Gastroesophageal sphincter (tissue), 4 donors: ENCODE results near the gene CD177. TPM values are rescaled to one million over a fixed set of nuclear protein-coding genes. Genes with fewer than 3 reads are reported as not detected.
"Not testable (repeated sequence)": the region's sequence is repeated elsewhere in the genome, so short reads cannot be mapped to it uniquely, and the experiment has no call there.

Source experiments
- ATAC-seq: fragments of 150-250 bp; one replicate; pipeline ENCODE4 v1.9.1; 2016; ENCODE audit warnings: mild to moderate bottlenecking, moderate library complexity
- H3K27ac ChIP-seq, 4 donors: fragments of 200-600 bp; sonication (generic) in 3 of 4; 1 replicate in 3 of 4; 2 replicates in 1 of 4; pipeline ENCODE4 v1.5.1; 2016 to 2019
- H3K27me3 ChIP-seq: fragments of 200-600 bp; sonication (generic); one replicate; pipeline ENCODE4 v1.5.1; 2019
- H3K36me3 ChIP-seq, 2 donors: fragments of 200-600 bp; sonication (generic); one replicate each; pipeline ENCODE4 v1.5.1; 2019; ENCODE audit warnings: control low read depth in 1 of 2
- H3K4me1 ChIP-seq, 3 donors: fragments of 200-600 bp; sonication (generic); 1 replicate in 2 of 3; 2 replicates in 1 of 3; pipeline ENCODE4 v1.5.1; 2016 to 2019; ENCODE audit warnings: control low read depth in 2 of 3
- H3K4me3 ChIP-seq, 2 donors: fragments of 200-600 bp; sonication (generic); one replicate each; pipeline ENCODE4 v1.5.1; 2019; ENCODE audit warnings: mild to moderate bottlenecking in 1 of 2, moderate library complexity in 1 of 2
- H3K9me3 ChIP-seq, 3 donors: fragments of 200-600 bp; sonication (generic); one replicate each; pipeline ENCODE4 v1.5.1; 2017 to 2019; ENCODE audit warnings: control low read depth in 2 of 3
- CTCF ChIP-seq, 4 experiments: fragments of 200-600 bp in 2 of 4; fragments of 450-650 bp in 2 of 4; sonication (generic) in 1 of 4; IDR thresholded peaks; one replicate each; pipeline ENCODE4 v1.5.1; 2017 to 2019; ENCODE audit warnings: antibody characterized with exemption in 4 of 4, mild to moderate bottlenecking in 2 of 4, moderate library complexity in 2 of 4
- EP300 ChIP-seq: sonication (generic); formaldehyde crosslinking; IDR thresholded peaks from one replicate; pipeline ENCODE4 v1.6.1; 2017; ENCODE audit warnings: antibody characterized with exemption, mild to moderate bottlenecking
- POLR2A ChIP-seq, 2 donors: fragments of 450-650 bp; IDR thresholded peaks; one replicate each; pipeline ENCODE4 v1.6.1; 2017; ENCODE audit warnings: antibody characterized with exemption in 2 of 2, mild to moderate bottlenecking in 2 of 2, moderate library complexity in 1 of 2
- POLR2AphosphoS5 ChIP-seq: sonication (generic); formaldehyde crosslinking; IDR thresholded peaks from one replicate; pipeline ENCODE4 v1.6.1; 2017; ENCODE audit warnings: antibody characterized with exemption
- WGBS, 2 donors: methylation state at CpG; one replicate each; pipeline ENCODE4 v1.1.5; 2018; ENCODE audit warnings: low coverage in 1 of 2; 5-methylcytosine and 5-hydroxymethylcytosine counted together
- total RNA-seq, 4 donors: library from RNA; depleted of rRNA; stranded (reverse); fragments of >200 nt; gene quantifications; one replicate each; pipeline ENCODE4 v1.1.0, GENCODE V29; 2016

CD177 gene
- total RNA-seq, 4 donors from 2014 or later = 0.15 to 1.8 (median 0.69) TPM

- no peak for ATAC-seq
Measured at GRCh38 chr19:43316591-43317319, 36.7 kb upstream of the CD177 start.

GRCh38 chr19:43318203-43318602 lies 35.3 kb upstream of the CD177 start:
- WGBS, 2 donors = 52 to 57% methylated on average over 3 of the region's 3 CpGs
- peaks cover 13% of the 10 kb centered on the region for H3K27me3 ChIP-seq
- H3K4me1 ChIP-seq = no peaks in the 10 kb centered on the region
- no peak for TF ChIP-seq EP300
- TF ChIP-seq CTCF (IDR thresholded peaks at IDR 0.05) = no peak
- no peak for TF ChIP-seq POLR2A (IDR thresholded peaks at IDR 0.05)
- peaks cover 0 to 5% (median 0%) of the 10 kb centered on the region in 3 donors for H3K9me3 ChIP-seq
- ATAC-seq = no peak
- H3K4me3 ChIP-seq = no peak overlapping the region
- no peak overlapping the region for H3K27ac ChIP-seq
- no peaks in the 10 kb centered on the region for H3K36me3 ChIP-seq

More at GRCh38 chr19:43316591-43317319, 36.7 kb upstream of the CD177 start:
- Histone ChIP-seq H3K27ac (no peak overlapping the region), H3K36me3 (no peaks in the 10 kb centered on the region), H3K4me1 (no peaks in the 10 kb centered on the region), H3K9me3 (peaks cover 0 to 5% (median 0%) of the 10 kb centered on the region in 3 donors), H3K27me3 (peaks cover 13% of the 10 kb centered on the region), H3K4me3 (no peak overlapping the region)
- WGBS, 2 donors = 80 to 81% methylated on average over 1 to 17 of the region's 27 CpGs
- TF ChIP-seq POLR2AphosphoS5 = no peak
- TF ChIP-seq CTCF (IDR thresholded peaks at IDR 0.05) = no peak
- no peak for TF ChIP-seq EP300

GRCh38 chr19:43318796-43319314 lies 34.6 kb upstream of the CD177 start:
- no peak overlapping the region for H3K27ac ChIP-seq
- no peak for ATAC-seq
- no peaks in the 10 kb centered on the region for H3K4me1 ChIP-seq
- H3K27me3 ChIP-seq = peaks cover 13% of the 10 kb centered on the region
- WGBS, 2 donors = 78 to 80% methylated on average over 2 to 4 of the region's 4 CpGs
- no peak overlapping the region for H3K4me3 ChIP-seq
- H3K9me3 ChIP-seq = peaks cover 0 to 5% (median 0%) of the 10 kb centered on the region in 3 donors
- H3K36me3 ChIP-seq = no peaks in the 10 kb centered on the region
- TF ChIP-seq POLR2AphosphoS5 (no peak), CTCF (IDR thresholded peaks at IDR 0.05) (no peak), EP300 (no peak)

GRCh38 chr19:43320546-43320945 lies 32.9 kb upstream of the CD177 start:
- no peaks in the 10 kb centered on the region for H3K4me1 ChIP-seq
- H3K27ac ChIP-seq = no peak overlapping the region
- H3K9me3 ChIP-seq = peaks cover 0 to 5% (median 0%) of the 10 kb centered on the region in 3 donors
- no peak overlapping the region for H3K4me3 ChIP-seq
- 11 to 48% methylated on average over 1 to 2 of the region's 2 CpGs for WGBS, 2 donors
- no peaks in the 10 kb centered on the region for H3K36me3 ChIP-seq
- TF ChIP-seq EP300 (no peak), CTCF (IDR thresholded peaks at IDR 0.05) (no peak), POLR2A (IDR thresholded peaks at IDR 0.05) (no peak)
- peaks cover 13% of the 10 kb centered on the region for H3K27me3 ChIP-seq
- ATAC-seq = no peak

GRCh38 chr19:43326761-43327160 lies 26.7 kb upstream of the CD177 start:
- not testable (repeated sequence) for ATAC-seq, H3K4me1 ChIP-seq, H3K4me3 ChIP-seq, H3K27me3 ChIP-seq, H3K36me3 ChIP-seq, H3K27ac ChIP-seq, H3K9me3 ChIP-seq
- 70 to 87% methylated on average over 3 to 10 of the region's 11 CpGs for WGBS, 2 donors

- H3K4me1 ChIP-seq, ATAC-seq, H3K27me3 ChIP-seq, H3K9me3 ChIP-seq, H3K4me3 ChIP-seq, H3K36me3 ChIP-seq, H3K27ac ChIP-seq: not testable (repeated sequence)
- WGBS, 2 donors = 76% methylated on average over 9 of the region's 12 CpGs; no CpG with 5 or more reads in 1 of the 2 donors
Measured at GRCh38 chr19:43328561-43328960, 24.9 kb upstream of the CD177 start.

- not testable (repeated sequence) for H3K27me3 ChIP-seq, H3K4me1 ChIP-seq, H3K27ac ChIP-seq, H3K9me3 ChIP-seq, H3K36me3 ChIP-seq, H3K4me3 ChIP-seq, ATAC-seq
- 71 to 100% methylated on average over 2 to 4 of the region's 4 CpGs for WGBS, 2 donors
Measured at GRCh38 chr19:43329049-43329448, 24.4 kb upstream of the CD177 start.
